ENCODE data around the gene S100A7A.
"Not testable (repeated sequence)": the region's sequence is repeated elsewhere in the genome, so short reads cannot be mapped to it uniquely, and the experiment has no call there.

Gene S100A7A

GRCh38 chr1:153395776-153396175 is 20.5 kb upstream of the S100A7A start:
- no peak for DNase-seq

- no peak for DNase-seq
Observed at GRCh38 chr1:153396461-153396860, 19.9 kb upstream of the S100A7A start.

GRCh38 chr1:153397051-153397923 is 19.0 kb upstream of the S100A7A start:
- no peak for DNase-seq

GRCh38 chr1:153397924-153398651 is 18.2 kb upstream of the S100A7A start:
- no peak for DNase-seq

- DNase-seq: no peak
Observed at GRCh38 chr1:153399401-153400055, 16.8 kb upstream of the S100A7A start.

GRCh38 chr1:153400244-153400643 is 16.1 kb upstream of the S100A7A start:
- no peak for DNase-seq

GRCh38 chr1:153401461-153401860 is 14.9 kb upstream of the S100A7A start:
- DNase-seq: no peak

GRCh38 chr1:153402226-153402625 is 14.1 kb upstream of the S100A7A start:
- DNase-seq: no peak

- DNase-seq: no peak
Observed at GRCh38 chr1:153403421-153404085, 12.8 kb upstream of the S100A7A start.

- DNase-seq: no peak
Observed at GRCh38 chr1:153404086-153404635, 12.2 kb upstream of the S100A7A start.

GRCh38 chr1:153404768-153405167 is 11.6 kb upstream of the S100A7A start:
- DNase-seq: peak; percentile 36

GRCh38 chr1:153405825-153406599 is 10.3 kb upstream of the S100A7A start:
- DNase-seq: not testable (repeated sequence)

- DNase-seq: not testable (repeated sequence)
Observed at GRCh38 chr1:153407274-153407673, 9.0 kb upstream of the S100A7A start.

GRCh38 chr1:153413961-153414360 is 2.4 kb upstream of the S100A7A start:
- DNase-seq: not testable (repeated sequence)

GRCh38 chr1:153417136-153417888 is 992 bp downstream of the S100A7A start:
- DNase-seq: no peak

- DNase-seq: not testable (repeated sequence)
Observed at GRCh38 chr1:153418758-153419435, 2.6 kb downstream of the S100A7A start.

GRCh38 chr1:153419436-153419793 is 3.1 kb downstream of the S100A7A start:
- DNase-seq: not testable (repeated sequence)

- DNase-seq: no peak
Observed at GRCh38 chr1:153420306-153420705, 4.0 kb downstream of the S100A7A start.

- DNase-seq: peak; percentile 52
Observed at GRCh38 chr1:153422450-153423068, 6.2 kb downstream of the S100A7A start.

GRCh38 chr1:153426809-153427208 is 10.5 kb downstream of the S100A7A start:
- no peak for DNase-seq

Measured in activated CD4-positive, alpha-beta T cell treated with anti-CD3 and anti-CD28 coated beads for 1 hour (primary cell).